ENCODE measurements around the gene HSD17B13. TPM values are rescaled to one million over a fixed set of nuclear protein-coding genes. Genes with fewer than 3 reads are reported as not detected.
"Not testable (repeated sequence)": the region's sequence is repeated elsewhere in the genome, so short reads cannot be mapped to it uniquely, and the experiment has no call there.

The HSD17B13 gene
- total and polyA plus RNA-seq, 4 donors = 0.05 to 1.1 (median 0.35) TPM

GRCh38 chr4:87330761-87331160, 8.1 kb upstream of the HSD17B13 start:
- H3K4me1 ChIP-seq (ENCODE audit: control insufficient read depth in 1 of 2, insufficient read depth in 2 of 2, low read length in 2 of 2) = no peaks in the 10 kb centered on the region
- no peaks in the 10 kb centered on the region for H3K36me3 ChIP-seq (ENCODE audit: control insufficient read depth in 1 of 2, insufficient read depth in 2 of 2, low read length in 1 of 2)
- WGBS, 2 donors = 84 to 88% methylated on average over 4 of the region's 4 CpGs
- DNase-seq (no peak), ATAC-seq (ENCODE audit: low FRiP score) (no peak)
- peaks cover 3% of the 10 kb centered on the region for H3K9me3 ChIP-seq (ENCODE audit: control insufficient read depth, low read length)
- intact Hi-C loops (cut with DNase I) = no loop called here
- no peak overlapping the region for H3K4me3 ChIP-seq (ENCODE audit: low read length in 2 of 2)
- H3K27ac ChIP-seq (ENCODE audit: low read depth in 1 of 2, low read length in 2 of 2) = no peak overlapping the region
- H3K27me3 ChIP-seq (ENCODE audit: control insufficient read depth in 1 of 2, insufficient read depth in 2 of 2, low read length in 1 of 2) = no peaks in the 10 kb centered on the region

DNA sequence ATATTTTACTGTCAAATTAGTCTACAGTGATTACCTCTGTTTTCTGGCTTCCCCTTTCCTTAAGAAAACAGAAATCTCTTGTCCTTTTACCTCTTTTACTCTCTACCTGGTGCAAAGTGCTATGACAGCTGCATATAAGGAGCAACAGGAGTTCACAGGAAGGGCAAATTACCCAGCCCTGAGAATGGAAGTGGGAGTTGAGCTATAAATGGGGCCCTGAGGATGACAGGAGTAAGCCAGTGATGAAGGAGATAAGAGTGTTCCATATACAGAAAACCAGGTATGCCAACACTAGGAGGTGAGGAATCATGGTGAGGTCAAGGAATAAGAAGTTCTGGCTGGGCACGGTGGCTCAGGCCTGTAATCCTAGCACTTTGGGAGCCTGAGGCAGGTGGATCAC, 4.5 kb upstream of the HSD17B13 start:
- Histone ChIP-seq H3K9me3 (ENCODE audit: control insufficient read depth, low read length) (no peaks in the 10 kb centered on the region), H3K36me3 (ENCODE audit: control insufficient read depth in 1 of 2, insufficient read depth in 2 of 2, low read length in 1 of 2) (no peaks in the 10 kb centered on the region), H3K27ac (ENCODE audit: low read depth in 1 of 2, low read length in 2 of 2) (no peak overlapping the region), H3K27me3 (ENCODE audit: control insufficient read depth in 1 of 2, insufficient read depth in 2 of 2, low read length in 1 of 2) (no peaks in the 10 kb centered on the region), H3K4me1 (ENCODE audit: control insufficient read depth in 1 of 2, insufficient read depth in 2 of 2, low read length in 2 of 2) (peaks cover 0 to 2% of the 10 kb centered on the region in 2 donors), H3K4me3 (ENCODE audit: low read length in 2 of 2) (no peak overlapping the region)
- ATAC-seq (ENCODE audit: low FRiP score) (no peak), DNase-seq (no peak)
- WGBS, 2 donors = 92 to 97% methylated on average over 1 of the region's 1 CpG
- intact Hi-C loops (cut with DNase I) = no loop called here

DNA sequence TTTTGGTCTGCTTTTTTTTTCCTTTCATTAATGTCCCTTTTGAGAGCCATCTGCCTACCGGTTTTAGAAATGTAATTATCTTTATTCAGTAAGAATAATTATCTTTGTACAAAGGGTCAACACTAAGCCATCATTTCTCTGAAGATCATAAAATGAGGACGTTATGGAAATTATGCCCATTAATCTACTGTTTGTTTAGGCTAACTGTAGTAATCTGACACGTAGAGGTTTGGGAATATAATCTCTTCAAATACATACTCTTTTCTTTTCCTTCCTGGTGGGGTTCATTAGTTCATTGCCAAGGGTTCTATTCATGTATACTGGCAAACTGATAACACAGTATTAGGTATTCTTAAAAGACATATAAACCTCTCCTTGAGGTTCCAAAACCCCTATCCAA, 3.8 kb upstream of the HSD17B13 start:
- WGBS, 2 donors = 63 to 69% methylated on average over 3 of the region's 3 CpGs

GRCh38 chr4:87321888-87322287, 794 bp downstream of the HSD17B13 start:
- Histone ChIP-seq H3K36me3 (ENCODE audit: control insufficient read depth in 1 of 2, insufficient read depth in 2 of 2, low read length in 1 of 2) (no peaks in the 10 kb centered on the region), H3K9me3 (ENCODE audit: control insufficient read depth, low read length) (no peaks in the 10 kb centered on the region), H3K4me3 (ENCODE audit: low read length in 2 of 2) (no peak overlapping the region), H3K4me1 (ENCODE audit: control insufficient read depth in 1 of 2, insufficient read depth in 2 of 2, low read length in 2 of 2) (peaks cover 0 to 3% of the 10 kb centered on the region in 2 donors), H3K27me3 (ENCODE audit: control insufficient read depth in 1 of 2, insufficient read depth in 2 of 2, low read length in 1 of 2) (no peaks in the 10 kb centered on the region), H3K27ac (ENCODE audit: low read depth in 1 of 2, low read length in 2 of 2) (no peak overlapping the region)
- no peak for DNase-seq
- WGBS, 2 donors = 64 to 73% methylated on average over 5 of the region's 5 CpGs
- intact Hi-C loops (cut with DNase I) = no loop called here
- ATAC-seq (ENCODE audit: low FRiP score) = no peak

More for the DNA sequence above, 3.8 kb upstream of the HSD17B13 start:
- H3K9me3 ChIP-seq (ENCODE audit: control insufficient read depth, low read length) = no peaks in the 10 kb centered on the region
- H3K36me3 ChIP-seq (ENCODE audit: control insufficient read depth in 1 of 2, insufficient read depth in 2 of 2, low read length in 1 of 2) = no peaks in the 10 kb centered on the region
- no peaks in the 10 kb centered on the region for H3K27me3 ChIP-seq (ENCODE audit: control insufficient read depth in 1 of 2, insufficient read depth in 2 of 2, low read length in 1 of 2)
- peaks cover 0 to 2% of the 10 kb centered on the region in 2 donors for H3K4me1 ChIP-seq (ENCODE audit: control insufficient read depth in 1 of 2, insufficient read depth in 2 of 2, low read length in 2 of 2)
- no peak overlapping the region for H3K4me3 ChIP-seq (ENCODE audit: low read length in 2 of 2)
- no peak for DNase-seq
- H3K27ac ChIP-seq (ENCODE audit: low read depth in 1 of 2, low read length in 2 of 2) = no peak overlapping the region
- intact Hi-C loops (cut with DNase I) = no loop called here
- no peak for ATAC-seq (ENCODE audit: low FRiP score)

GRCh38 chr4:87317527-87317926, 5.2 kb downstream of the HSD17B13 start:
- WGBS, 2 donors = 94 to 97% methylated on average over 1 of the region's 1 CpG
- Histone ChIP-seq H3K27ac (ENCODE audit: low read depth in 1 of 2, low read length in 2 of 2) (no peak overlapping the region), H3K4me1 (ENCODE audit: control insufficient read depth in 1 of 2, insufficient read depth in 2 of 2, low read length in 2 of 2) (peaks cover 0 to 1% of the 10 kb centered on the region in 2 donors), H3K9me3 (ENCODE audit: control insufficient read depth, low read length) (no peaks in the 10 kb centered on the region), H3K27me3 (ENCODE audit: control insufficient read depth in 1 of 2, insufficient read depth in 2 of 2, low read length in 1 of 2) (no peaks in the 10 kb centered on the region), H3K36me3 (ENCODE audit: control insufficient read depth in 1 of 2, insufficient read depth in 2 of 2, low read length in 1 of 2) (no peaks in the 10 kb centered on the region), H3K4me3 (ENCODE audit: low read length in 2 of 2) (no peak overlapping the region)
- DNase-seq = no peak
- ATAC-seq (ENCODE audit: low FRiP score) = no peak
- intact Hi-C loops (cut with DNase I) = no loop called here

GRCh38 chr4:87316961-87317360, 5.7 kb downstream of the HSD17B13 start:
- Histone ChIP-seq H3K9me3 (ENCODE audit: control insufficient read depth, low read length) (no peaks in the 10 kb centered on the region), H3K4me3 (ENCODE audit: low read length in 2 of 2) (no peak overlapping the region), H3K27ac (ENCODE audit: low read depth in 1 of 2, low read length in 2 of 2) (no peak overlapping the region), H3K4me1 (ENCODE audit: control insufficient read depth in 1 of 2, insufficient read depth in 2 of 2, low read length in 2 of 2) (peaks cover 0 to 1% of the 10 kb centered on the region in 2 donors), H3K36me3 (ENCODE audit: control insufficient read depth in 1 of 2, insufficient read depth in 2 of 2, low read length in 1 of 2) (no peaks in the 10 kb centered on the region), H3K27me3 (ENCODE audit: control insufficient read depth in 1 of 2, insufficient read depth in 2 of 2, low read length in 1 of 2) (no peaks in the 10 kb centered on the region)
- intact Hi-C loops (cut with DNase I) = no loop called here
- 86 to 88% methylated on average over 3 of the region's 3 CpGs for WGBS, 2 donors
- ATAC-seq (ENCODE audit: low FRiP score) (no peak), DNase-seq (no peak)

DNA sequence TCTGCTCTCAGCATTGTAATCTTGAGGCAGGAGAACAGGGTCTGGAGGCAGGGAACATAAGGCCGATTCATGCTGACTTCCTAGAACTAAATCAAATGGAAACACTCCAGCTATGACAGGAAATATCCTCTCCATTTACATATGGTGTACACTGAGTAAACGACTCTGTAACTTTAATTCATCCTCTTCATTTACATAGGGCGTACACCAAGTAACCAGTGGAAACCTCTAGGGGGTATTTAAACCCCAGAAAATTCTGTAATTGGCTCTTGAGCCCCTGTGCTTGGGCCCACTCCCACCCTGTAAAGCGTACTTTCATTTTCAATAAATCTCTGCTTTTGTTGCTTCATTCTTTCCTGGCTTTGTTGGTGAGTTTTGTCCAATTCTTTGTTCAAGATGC, 7.7 kb downstream of the HSD17B13 start:
- ATAC-seq (ENCODE audit: low FRiP score); H3K27me3 ChIP-seq (ENCODE audit: control insufficient read depth in 1 of 2, insufficient read depth in 2 of 2, low read length in 1 of 2); H3K27ac ChIP-seq (ENCODE audit: low read depth in 1 of 2, low read length in 2 of 2); intact Hi-C loops (cut with DNase I); DNase-seq; H3K4me3 ChIP-seq (ENCODE audit: low read length in 2 of 2); H3K9me3 ChIP-seq (ENCODE audit: control insufficient read depth, low read length); H3K4me1 ChIP-seq (ENCODE audit: control insufficient read depth in 1 of 2, insufficient read depth in 2 of 2, low read length in 2 of 2); H3K36me3 ChIP-seq (ENCODE audit: control insufficient read depth in 1 of 2, insufficient read depth in 2 of 2, low read length in 1 of 2): not testable (repeated sequence)
- WGBS, 2 donors = 75 to 77% methylated on average over 4 of the region's 4 CpGs

DNA sequence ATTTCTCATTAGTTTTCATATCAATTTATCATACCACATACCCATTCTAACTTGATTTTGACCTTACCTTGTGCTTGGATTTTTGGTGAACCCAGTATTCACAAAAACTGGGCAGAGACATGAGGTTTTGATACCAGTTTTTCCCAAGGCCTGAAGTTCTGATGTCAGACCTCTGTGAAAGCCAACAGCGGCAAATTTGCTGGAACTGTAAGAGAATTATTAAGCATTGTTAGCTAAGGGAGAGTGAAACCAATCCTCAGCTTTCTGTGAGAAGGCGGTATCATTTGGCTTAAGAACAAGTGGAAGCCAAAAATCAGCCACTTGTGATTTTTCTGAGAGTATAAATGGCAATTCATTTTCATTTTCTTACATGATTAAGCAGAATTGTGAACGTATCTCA, 8.9 kb downstream of the HSD17B13 start:
- DNase-seq = no peak
- intact Hi-C loops (cut with DNase I) = no loop called here
- Histone ChIP-seq H3K36me3 (ENCODE audit: control insufficient read depth in 1 of 2, insufficient read depth in 2 of 2, low read length in 1 of 2) (no peaks in the 10 kb centered on the region), H3K27ac (ENCODE audit: low read depth in 1 of 2, low read length in 2 of 2) (no peak overlapping the region), H3K4me1 (ENCODE audit: control insufficient read depth in 1 of 2, insufficient read depth in 2 of 2, low read length in 2 of 2) (no peaks in the 10 kb centered on the region), H3K4me3 (ENCODE audit: low read length in 2 of 2) (no peak overlapping the region), H3K9me3 (ENCODE audit: control insufficient read depth, low read length) (no peaks in the 10 kb centered on the region), H3K27me3 (ENCODE audit: control insufficient read depth in 1 of 2, insufficient read depth in 2 of 2, low read length in 1 of 2) (no peaks in the 10 kb centered on the region)
- 69 to 77% methylated on average over 3 of the region's 3 CpGs for WGBS, 2 donors
- ATAC-seq (ENCODE audit: low FRiP score) = no peak

GRCh38 chr4:87311684-87312083, 11.0 kb downstream of the HSD17B13 start:
- no peaks in the 10 kb centered on the region for H3K36me3 ChIP-seq (ENCODE audit: control insufficient read depth in 1 of 2, insufficient read depth in 2 of 2, low read length in 1 of 2)
- WGBS, 2 donors = 95 to 100% methylated on average over 3 of the region's 3 CpGs
- DNase-seq (no peak), ATAC-seq (ENCODE audit: low FRiP score) (no peak)
- H3K4me1 ChIP-seq (ENCODE audit: control insufficient read depth in 1 of 2, insufficient read depth in 2 of 2, low read length in 2 of 2) = no peaks in the 10 kb centered on the region
- H3K27me3 ChIP-seq (ENCODE audit: control insufficient read depth in 1 of 2, insufficient read depth in 2 of 2, low read length in 1 of 2) = no peaks in the 10 kb centered on the region
- H3K27ac ChIP-seq (ENCODE audit: low read depth in 1 of 2, low read length in 2 of 2) = no peak overlapping the region
- no peaks in the 10 kb centered on the region for H3K9me3 ChIP-seq (ENCODE audit: control insufficient read depth, low read length)
- no peak overlapping the region for H3K4me3 ChIP-seq (ENCODE audit: low read length in 2 of 2)
- intact Hi-C loops (cut with DNase I) = no loop called here
